ENCODE results near the gene ID4. TPM values are rescaled to one million over a fixed set of nuclear protein-coding genes. Genes with fewer than 3 reads are reported as not detected.

Gene ID4
- total RNA-seq, 1 donor from 2014 or later = 27.7 TPM

DNA sequence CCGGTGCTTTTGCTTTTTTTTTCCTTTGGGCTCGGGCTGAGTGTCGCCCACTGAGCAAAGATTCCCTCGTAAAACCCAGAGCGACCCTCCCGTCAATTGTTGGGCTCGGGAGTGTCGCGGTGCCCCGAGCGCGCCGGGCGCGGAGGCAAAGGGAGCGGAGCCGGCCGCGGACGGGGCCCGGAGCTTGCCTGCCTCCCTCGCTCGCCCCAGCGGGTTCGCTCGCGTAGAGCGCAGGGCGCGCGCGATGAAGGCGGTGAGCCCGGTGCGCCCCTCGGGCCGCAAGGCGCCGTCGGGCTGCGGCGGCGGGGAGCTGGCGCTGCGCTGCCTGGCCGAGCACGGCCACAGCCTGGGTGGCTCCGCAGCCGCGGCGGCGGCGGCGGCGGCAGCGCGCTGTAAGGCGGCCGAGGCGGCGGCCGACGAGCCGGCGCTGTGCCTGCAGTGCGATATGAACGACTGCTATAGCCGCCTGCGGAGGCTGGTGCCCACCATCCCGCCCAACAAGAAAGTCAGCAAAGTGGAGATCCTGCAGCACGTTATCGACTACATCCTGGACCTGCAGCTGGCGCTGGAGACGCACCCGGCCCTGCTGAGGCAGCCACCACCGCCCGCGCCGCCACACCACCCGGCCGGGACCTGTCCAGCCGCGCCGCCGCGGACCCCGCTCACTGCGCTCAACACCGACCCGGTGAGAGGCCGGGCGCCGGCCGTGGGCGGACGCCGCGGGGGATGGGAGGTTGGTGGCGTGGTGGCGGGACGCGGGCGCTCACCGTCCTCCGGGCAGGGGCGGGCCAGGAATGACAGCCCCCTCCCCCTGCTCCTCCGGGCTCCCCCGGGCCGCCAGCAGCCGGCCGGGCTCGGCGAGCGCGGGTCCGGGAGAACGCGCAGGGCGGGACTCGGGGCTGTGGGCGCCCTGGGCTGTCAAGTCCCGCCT, 606 bp downstream of the ID4 start:
- Histone ChIP-seq H3K4me3 (peak overlapping the region; percentile 63 to 78), H3K9me3 (no peaks in the 10 kb centered on the region), H3K27ac (peak overlapping the region; percentile 90), H3K36me3 (no peaks in the 10 kb centered on the region), H3K27me3 (no peaks in the 10 kb centered on the region), H3K4me1 (peaks cover 32% of the 10 kb centered on the region)
- no peak for DNase-seq (ENCODE audit: extremely low spot score in 2 of 2)
- intact Hi-C loops (cut with DNase I) = no loop called here
- TF ChIP-seq POLR2AphosphoS5 (IDR thresholded peaks at IDR 0.05; ENCODE audit: insufficient read depth in 1 of 2, low read depth in 1 of 2) (no peak), POLR2A (IDR thresholded peaks at IDR 0.05) (no peak)
- TF ChIP-seq, protein P1, sequence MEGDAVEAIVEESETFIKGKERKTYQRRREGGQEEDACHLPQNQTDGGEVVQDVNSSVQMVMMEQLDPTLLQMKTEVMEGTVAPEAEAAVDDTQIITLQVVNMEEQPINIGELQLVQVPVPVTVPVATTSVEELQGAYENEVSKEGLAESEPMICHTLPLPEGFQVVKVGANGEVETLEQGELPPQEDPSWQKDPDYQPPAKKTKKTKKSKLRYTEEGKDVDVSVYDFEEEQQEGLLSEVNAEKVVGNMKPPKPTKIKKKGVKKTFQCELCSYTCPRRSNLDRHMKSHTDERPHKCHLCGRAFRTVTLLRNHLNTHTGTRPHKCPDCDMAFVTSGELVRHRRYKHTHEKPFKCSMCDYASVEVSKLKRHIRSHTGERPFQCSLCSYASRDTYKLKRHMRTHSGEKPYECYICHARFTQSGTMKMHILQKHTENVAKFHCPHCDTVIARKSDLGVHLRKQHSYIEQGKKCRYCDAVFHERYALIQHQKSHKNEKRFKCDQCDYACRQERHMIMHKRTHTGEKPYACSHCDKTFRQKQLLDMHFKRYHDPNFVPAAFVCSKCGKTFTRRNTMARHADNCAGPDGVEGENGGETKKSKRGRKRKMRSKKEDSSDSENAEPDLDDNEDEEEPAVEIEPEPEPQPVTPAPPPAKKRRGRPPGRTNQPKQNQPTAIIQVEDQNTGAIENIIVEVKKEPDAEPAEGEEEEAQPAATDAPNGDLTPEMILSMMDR (IDR thresholded peaks at IDR 0.05) = no peak

GRCh38 chr6:19838442-19839236, 1.5 kb downstream of the ID4 start:
- no peak for DNase-seq (ENCODE audit: extremely low spot score in 2 of 2)
- Histone ChIP-seq H3K27me3 (no peaks in the 10 kb centered on the region), H3K9me3 (no peaks in the 10 kb centered on the region), H3K4me3 (peak overlapping the region; percentile 63 to 78), H3K4me1 (peaks cover 32% of the 10 kb centered on the region), H3K27ac (peak overlapping the region; percentile 90), H3K36me3 (no peaks in the 10 kb centered on the region)
- intact Hi-C loops (cut with DNase I) = no loop called here
- TF ChIP-seq POLR2AphosphoS5 (IDR thresholded peaks at IDR 0.05; ENCODE audit: insufficient read depth in 1 of 2, low read depth in 1 of 2) = peak in 1 of 2 donors; percentile 59
- TF ChIP-seq POLR2A (IDR thresholded peaks at IDR 0.05) = no peak
- TF ChIP-seq, protein P1 (IDR thresholded peaks at IDR 0.05) = no peak

DNA sequence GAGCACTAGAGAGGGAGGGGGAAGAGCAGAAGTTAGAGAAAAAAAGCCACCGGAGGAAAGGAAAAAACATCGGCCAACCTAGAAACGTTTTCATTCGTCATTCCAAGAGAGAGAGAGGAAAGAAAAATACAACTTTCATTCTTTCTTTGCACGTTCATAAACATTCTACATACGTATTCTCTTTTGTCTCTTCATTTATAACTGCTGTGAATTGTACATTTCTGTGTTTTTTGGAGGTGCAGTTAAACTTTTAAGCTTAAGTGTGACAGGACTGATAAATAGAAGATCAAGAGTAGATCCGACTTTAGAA, 2.0 kb downstream of the ID4 start:
- Histone ChIP-seq H3K4me3 (peak overlapping the region; percentile 63 to 78), H3K36me3 (no peaks in the 10 kb centered on the region), H3K4me1 (peaks cover 32% of the 10 kb centered on the region), H3K9me3 (no peaks in the 10 kb centered on the region), H3K27me3 (no peaks in the 10 kb centered on the region), H3K27ac (peak overlapping the region; percentile 90)
- TF ChIP-seq POLR2AphosphoS5 (IDR thresholded peaks at IDR 0.05; ENCODE audit: insufficient read depth in 1 of 2, low read depth in 1 of 2) (no peak), POLR2A (IDR thresholded peaks at IDR 0.05) (no peak)
- TF ChIP-seq, protein P1 (IDR thresholded peaks at IDR 0.05) = no peak
- intact Hi-C loops (cut with DNase I) = no loop called here
- no peak for DNase-seq (ENCODE audit: extremely low spot score in 2 of 2)

DNA sequence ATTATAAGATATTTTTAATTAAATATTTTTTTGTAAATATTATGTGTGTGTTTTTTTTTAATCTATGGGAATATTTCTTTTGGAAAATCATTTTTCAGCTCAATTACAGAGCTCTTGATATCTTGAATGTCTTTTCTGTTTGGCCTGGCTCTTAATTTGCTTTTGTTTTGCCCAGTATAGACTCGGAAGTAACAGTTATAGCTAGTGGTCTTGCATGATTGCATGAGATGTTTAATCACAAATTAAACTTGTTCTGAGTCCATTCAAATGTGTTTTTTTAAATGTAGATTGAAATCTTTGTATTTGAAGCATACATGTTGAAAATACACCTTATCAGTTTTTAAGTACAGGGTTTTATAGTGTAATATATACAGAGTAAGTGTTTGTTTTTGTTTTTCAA, 2.6 kb downstream of the ID4 start:
- H3K27ac ChIP-seq = peak overlapping the region; percentile 30
- intact Hi-C loops (cut with DNase I) = no loop called here
- no peaks in the 10 kb centered on the region for H3K9me3 ChIP-seq
- peak overlapping the region; percentile 63 to 78 for H3K4me3 ChIP-seq
- no peak for DNase-seq (ENCODE audit: extremely low spot score in 2 of 2)
- H3K27me3 ChIP-seq = no peaks in the 10 kb centered on the region
- peaks cover 32% of the 10 kb centered on the region for H3K4me1 ChIP-seq
- TF ChIP-seq POLR2A (IDR thresholded peaks at IDR 0.05) (no peak), POLR2AphosphoS5 (IDR thresholded peaks at IDR 0.05; ENCODE audit: insufficient read depth in 1 of 2, low read depth in 1 of 2) (no peak)
- TF ChIP-seq, protein P1 (IDR thresholded peaks at IDR 0.05) = no peak
- no peaks in the 10 kb centered on the region for H3K36me3 ChIP-seq

Data from vagina (tissue), 2 donors.